ENCODE data around the gene CCDC192. TPM values are rescaled to one million over a fixed set of nuclear protein-coding genes. Genes with fewer than 3 reads are reported as not detected.
"Not testable (repeated sequence)": the region's sequence is repeated elsewhere in the genome, so short reads cannot be mapped to it uniquely, and the experiment has no call there.

Gene CCDC192
- total and polyA plus RNA-seq, 9 donors = 0.26 to 2.6 (median 0.91) TPM; not detected in 1

GRCh38 chr5:127785098-127785927 lies 82.1 kb downstream of the CCDC192 start:
- Histone ChIP-seq H3K4me1 (ENCODE audit: insufficient read depth) (no peaks in the 10 kb centered on the region), H3K27me3 (no peaks in the 10 kb centered on the region), H3K9me3 (no peaks in the 10 kb centered on the region), H3K36me3 (no peaks in the 10 kb centered on the region), H3K4me3 (no peak overlapping the region), H3K27ac (no peak overlapping the region)
- intact Hi-C loops (cut with DNase I) = no loop called here
- DNase-seq = no peak
- TF ChIP-seq CTCF (IDR thresholded peaks at IDR 0.05) (no peak), POLR2A (IDR thresholded peaks at IDR 0.05) (no peak)
- WGBS, 3 donors = 78 to 89% (median 81%) methylated on average over 6 of the region's 6 CpGs

- H3K4me3 ChIP-seq = no peak overlapping the region
- no peak overlapping the region for H3K27ac ChIP-seq
- no peaks in the 10 kb centered on the region for H3K36me3 ChIP-seq
- 93 to 100% (median 94%) methylated on average over 1 of the region's 1 CpG for WGBS, 3 donors
- intact Hi-C loops (cut with DNase I) = no loop called here
- H3K27me3 ChIP-seq = no peaks in the 10 kb centered on the region
- no peaks in the 10 kb centered on the region for H3K9me3 ChIP-seq
- no peak for TF ChIP-seq CTCF (IDR thresholded peaks at IDR 0.05)
- no peak for TF ChIP-seq POLR2A (IDR thresholded peaks at IDR 0.05)
- TF ChIP-seq EP300 (IDR thresholded peaks at IDR 0.05) = no peak
- no peaks in the 10 kb centered on the region for H3K4me1 ChIP-seq (ENCODE audit: insufficient read depth)
- DNase-seq = no peak
These were observed 88.2 kb downstream of the CCDC192 start for GRCh38 chr5:127791439-127791838.

GRCh38 chr5:127791908-127792307 lies 88.7 kb downstream of the CCDC192 start:
- DNase-seq; H3K4me3 ChIP-seq; H3K27me3 ChIP-seq; intact Hi-C loops (cut with DNase I); H3K36me3 ChIP-seq; H3K9me3 ChIP-seq; H3K27ac ChIP-seq; H3K4me1 ChIP-seq (ENCODE audit: insufficient read depth): not testable (repeated sequence)
- WGBS, 3 donors = 87 to 92% (median 91%) methylated on average over 2 of the region's 2 CpGs

- Histone ChIP-seq H3K4me3 (no peak overlapping the region), H3K27me3 (no peaks in the 10 kb centered on the region), H3K36me3 (no peaks in the 10 kb centered on the region), H3K27ac (no peak overlapping the region), H3K9me3 (no peaks in the 10 kb centered on the region), H3K4me1 (ENCODE audit: insufficient read depth) (no peaks in the 10 kb centered on the region)
- intact Hi-C loops (cut with DNase I) = no loop called here
- no peak for TF ChIP-seq EP300 (IDR thresholded peaks at IDR 0.05)
- TF ChIP-seq CTCF (IDR thresholded peaks at IDR 0.05) = no peak
- no peak for TF ChIP-seq POLR2A (IDR thresholded peaks at IDR 0.05)
- DNase-seq = no peak
These were observed 89.9 kb downstream of the CCDC192 start for GRCh38 chr5:127793052-127793451.

GRCh38 chr5:127793879-127794278 lies 90.7 kb downstream of the CCDC192 start:
- Histone ChIP-seq H3K36me3 (no peaks in the 10 kb centered on the region), H3K4me1 (ENCODE audit: insufficient read depth) (no peaks in the 10 kb centered on the region), H3K4me3 (no peak overlapping the region), H3K9me3 (no peaks in the 10 kb centered on the region), H3K27ac (no peak overlapping the region), H3K27me3 (no peaks in the 10 kb centered on the region)
- no peak for DNase-seq
- 96 to 97% (median 97%) methylated on average over 4 of the region's 4 CpGs for WGBS, 3 donors
- intact Hi-C loops (cut with DNase I) = no loop called here
- no peak for TF ChIP-seq POLR2A (IDR thresholded peaks at IDR 0.05)
- TF ChIP-seq EP300 (IDR thresholded peaks at IDR 0.05) = no peak
- TF ChIP-seq CTCF (IDR thresholded peaks at IDR 0.05) = no peak

Data from ovary (tissue), 9 donors.